HG03432 (cell line): ENCODE results near the gene KCNAB1.
"Not testable (repeated sequence)": the region's sequence is repeated elsewhere in the genome, so short reads cannot be mapped to it uniquely, and the experiment has no call there.

Experiments used
- ATAC-seq: cut with Tn5 transposase; IDR thresholded peaks from one replicate; pipeline ENCODE4 v1.9.1; 2021; ENCODE audit warnings: mild to moderate bottlenecking, moderate library complexity; ENCODE audit not compliant: unreplicated experiment

KCNAB1 gene

DNA sequence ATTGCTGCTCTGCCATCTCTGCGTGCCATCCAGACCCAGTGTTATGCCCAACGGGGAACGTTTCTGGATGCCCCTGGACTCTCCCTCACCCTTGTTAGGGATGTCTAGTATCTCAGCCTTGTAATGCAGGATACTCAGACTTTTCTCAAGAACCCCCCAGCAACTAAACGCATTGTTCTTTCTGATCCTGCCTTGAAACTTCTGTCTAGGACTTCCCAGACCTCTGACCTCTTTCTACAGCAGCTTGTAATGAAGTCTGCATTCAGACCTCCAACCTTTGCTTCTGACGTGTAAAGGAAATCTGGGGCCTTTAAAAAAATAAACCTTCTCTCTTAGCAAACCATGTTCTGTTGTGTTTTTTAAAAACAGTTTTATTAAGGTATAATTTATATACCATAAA lies 139.5 kb downstream of the KCNAB1 start:
- no peak for ATAC-seq

DNA sequence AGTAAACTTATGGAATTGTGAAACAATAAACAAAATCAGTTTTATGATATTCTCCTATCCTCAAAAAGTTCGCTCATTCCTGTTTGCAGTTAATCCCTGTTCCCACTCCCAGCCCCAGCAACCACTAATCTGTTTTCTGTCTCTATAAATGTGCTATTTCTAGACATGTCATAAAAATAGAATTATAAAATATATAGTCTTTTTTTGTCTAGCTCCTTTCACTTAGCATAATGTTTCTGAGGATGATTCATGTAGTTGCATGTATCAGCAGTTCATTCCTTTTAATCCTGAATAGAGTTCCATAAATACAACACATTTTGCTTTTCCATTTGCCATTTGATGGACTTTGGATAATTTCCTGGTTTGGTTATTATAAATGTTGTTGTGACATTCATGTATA lies 140.0 kb downstream of the KCNAB1 start:
- ATAC-seq: no peak

DNA sequence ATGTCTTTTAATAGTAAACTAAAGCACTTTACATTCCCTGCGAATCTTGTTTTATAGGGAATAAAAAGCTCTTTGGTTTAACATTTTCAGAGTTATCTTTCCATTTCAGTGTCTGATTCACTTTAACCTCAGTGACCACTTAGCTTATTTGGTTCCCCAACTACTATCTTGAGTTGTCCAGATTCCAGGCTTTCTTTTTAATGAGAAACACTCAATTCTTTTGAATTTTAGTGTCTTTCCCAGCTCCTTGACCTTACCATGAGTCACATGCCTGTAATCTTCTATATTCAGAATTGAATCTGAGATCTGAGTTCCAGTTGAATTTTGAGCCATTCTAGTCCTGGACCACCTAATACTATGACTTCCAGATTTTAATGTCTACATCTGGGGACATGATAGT lies 144.4 kb downstream of the KCNAB1 start:
- no peak for ATAC-seq

DNA sequence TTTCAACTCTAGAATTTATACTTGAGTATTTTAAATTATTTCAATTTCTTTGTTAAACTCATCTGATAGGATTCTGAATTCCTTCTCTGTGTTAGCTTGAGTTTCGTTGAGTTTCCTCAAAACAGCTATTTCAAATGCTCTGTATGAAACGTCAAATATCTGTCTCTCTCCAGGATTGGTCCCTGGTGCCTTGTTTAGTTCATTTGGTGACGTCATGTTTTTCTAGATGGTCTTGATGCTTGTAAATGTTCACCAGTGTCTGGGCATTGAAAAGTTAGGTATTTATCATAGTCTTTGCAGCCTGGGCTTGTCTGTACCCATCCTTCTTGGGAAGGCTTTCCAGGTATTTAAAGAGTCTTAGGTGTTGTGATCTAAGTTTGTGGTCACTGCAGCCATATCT lies 151.1 kb downstream of the KCNAB1 start:
- no peak for ATAC-seq

DNA sequence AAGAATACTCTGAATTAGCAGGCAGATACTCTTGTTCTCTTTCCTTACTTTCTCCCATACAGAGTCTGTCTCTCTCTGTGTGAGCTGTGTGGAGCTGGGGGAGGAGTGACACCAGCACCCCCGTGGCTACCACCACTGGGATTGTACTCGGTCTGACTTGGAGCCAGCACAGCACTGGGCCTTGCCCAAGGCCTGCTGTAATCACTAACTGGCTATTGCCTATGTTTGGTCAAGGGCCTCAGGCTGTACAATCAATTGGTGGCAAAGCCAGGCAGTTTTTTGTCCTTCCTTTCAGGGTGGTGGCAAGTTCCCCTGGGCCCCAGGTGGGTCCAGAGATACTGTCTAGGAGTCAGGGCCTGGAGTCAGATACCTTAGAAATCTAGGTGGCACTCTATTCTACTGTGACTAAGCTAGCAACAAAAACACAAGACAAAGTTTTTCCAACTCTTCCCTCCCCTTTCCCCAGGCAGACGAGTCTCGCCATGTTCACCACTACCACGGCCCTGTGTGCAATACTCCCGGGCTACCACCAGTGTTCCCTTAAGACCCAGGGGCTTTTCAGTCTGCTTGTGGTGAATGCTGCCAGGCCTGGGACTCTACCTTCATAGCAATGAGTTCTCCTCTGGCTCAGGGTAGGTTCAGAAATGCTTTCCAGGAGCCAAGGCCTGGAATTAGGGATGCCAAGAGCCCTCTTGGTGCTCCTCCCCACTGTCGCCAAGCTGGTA lies 151.8 kb downstream of the KCNAB1 start:
- ATAC-seq: no peak

DNA sequence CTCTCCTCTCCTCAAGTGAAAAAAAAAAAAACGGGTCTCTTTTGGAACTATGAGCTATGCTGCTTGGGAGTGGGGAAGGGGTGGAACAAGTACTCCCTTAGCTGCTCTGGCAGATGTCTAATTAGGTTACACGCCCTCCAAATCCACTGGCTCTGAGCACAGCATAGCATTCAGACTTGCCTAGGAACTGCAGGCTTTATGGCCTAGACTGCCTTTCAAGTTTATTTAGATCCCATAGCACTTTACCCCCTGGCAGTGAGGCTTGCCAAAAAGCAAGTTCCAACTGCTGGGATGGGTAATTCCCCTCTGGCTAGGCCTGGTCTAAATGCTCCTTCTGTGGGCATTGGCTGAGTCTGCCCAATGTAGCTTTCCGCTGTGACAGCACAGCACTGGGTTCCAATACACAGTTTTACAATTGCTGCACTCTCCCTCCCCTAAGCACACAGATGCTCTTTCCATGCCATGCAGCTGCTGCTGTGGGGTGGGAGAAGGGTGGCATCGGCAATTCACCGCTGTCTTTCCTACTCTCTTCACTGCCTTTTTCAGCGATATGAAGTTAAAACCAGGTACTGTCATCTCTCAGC lies 152.8 kb downstream of the KCNAB1 start:
- no peak for ATAC-seq

DNA sequence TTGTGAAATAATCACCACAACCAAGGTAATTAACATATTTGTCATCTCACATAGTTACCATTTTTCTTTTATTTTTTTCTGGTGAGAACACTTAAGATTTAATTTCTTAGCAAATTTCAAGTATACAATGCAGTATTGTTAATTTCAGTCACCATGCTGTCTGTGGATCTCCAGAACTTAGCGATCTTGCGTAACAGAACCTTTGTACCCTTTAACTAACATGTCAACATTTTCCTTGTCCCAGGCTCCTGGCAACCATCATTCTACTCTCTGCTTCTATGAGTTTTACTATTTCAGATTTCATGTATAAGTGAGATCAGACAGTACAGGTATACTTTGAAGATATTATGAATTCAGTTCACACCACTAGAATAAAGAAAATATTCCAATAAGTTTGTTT lies 154.4 kb downstream of the KCNAB1 start:
- ATAC-seq: no peak

DNA sequence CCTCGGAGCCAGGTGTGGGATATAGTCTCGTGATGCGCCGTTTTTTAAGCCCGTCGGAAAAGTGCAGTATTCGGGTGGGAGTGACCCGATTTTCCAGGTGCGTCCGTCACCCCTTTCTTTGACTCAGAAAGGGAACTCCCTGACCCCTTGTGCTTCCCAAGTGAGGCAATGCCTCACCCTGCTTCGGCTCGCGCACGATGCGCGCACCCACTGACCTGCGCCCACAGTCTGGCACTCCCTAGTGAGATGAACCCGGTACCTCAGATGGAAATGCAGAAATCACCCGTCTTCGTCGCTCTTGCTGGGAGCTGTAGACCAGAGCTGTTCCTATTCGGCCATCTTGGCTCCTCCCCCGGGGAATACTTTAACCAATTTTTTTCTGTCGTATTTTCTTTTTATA lies 164.3 kb downstream of the KCNAB1 start:
- ATAC-seq: not testable (repeated sequence)

DNA sequence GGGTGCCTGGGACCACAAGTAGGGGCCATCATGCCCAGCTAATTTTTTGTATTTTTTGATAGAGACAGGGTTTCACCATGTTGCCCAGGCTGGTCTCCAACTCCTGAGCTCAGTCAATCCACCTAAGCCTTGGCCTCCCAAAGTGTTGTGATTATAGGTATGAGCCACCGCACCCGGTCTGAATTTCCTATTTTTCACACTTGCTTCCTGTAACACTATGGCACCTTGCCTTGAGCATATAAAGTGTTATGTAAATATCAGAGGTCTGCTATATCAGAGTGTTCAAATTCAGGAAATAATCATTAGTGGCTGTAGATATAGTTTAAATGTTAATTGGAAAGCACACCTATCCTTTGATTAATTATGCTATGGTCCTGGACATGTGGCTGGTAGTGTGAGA lies 165.2 kb downstream of the KCNAB1 start:
- ATAC-seq: no peak

DNA sequence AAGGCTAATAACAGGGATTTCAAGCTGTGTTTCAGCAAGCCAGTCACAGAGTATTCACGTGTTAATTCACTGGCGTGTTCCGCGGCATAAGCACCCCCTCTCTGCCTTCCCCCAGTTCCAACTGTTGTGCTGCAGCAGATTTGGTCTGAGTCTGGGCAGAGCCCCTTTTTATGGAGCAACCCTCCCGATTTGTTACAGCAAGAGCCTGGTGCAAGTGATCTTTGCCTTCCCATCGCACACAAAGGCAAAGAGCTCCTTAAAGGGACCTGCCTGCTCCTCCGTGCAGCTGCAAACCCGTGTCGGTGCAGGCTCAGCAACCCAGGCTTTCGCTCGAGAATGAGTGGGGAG lies 170.5 kb downstream of the KCNAB1 start:
- ATAC-seq: no peak

DNA sequence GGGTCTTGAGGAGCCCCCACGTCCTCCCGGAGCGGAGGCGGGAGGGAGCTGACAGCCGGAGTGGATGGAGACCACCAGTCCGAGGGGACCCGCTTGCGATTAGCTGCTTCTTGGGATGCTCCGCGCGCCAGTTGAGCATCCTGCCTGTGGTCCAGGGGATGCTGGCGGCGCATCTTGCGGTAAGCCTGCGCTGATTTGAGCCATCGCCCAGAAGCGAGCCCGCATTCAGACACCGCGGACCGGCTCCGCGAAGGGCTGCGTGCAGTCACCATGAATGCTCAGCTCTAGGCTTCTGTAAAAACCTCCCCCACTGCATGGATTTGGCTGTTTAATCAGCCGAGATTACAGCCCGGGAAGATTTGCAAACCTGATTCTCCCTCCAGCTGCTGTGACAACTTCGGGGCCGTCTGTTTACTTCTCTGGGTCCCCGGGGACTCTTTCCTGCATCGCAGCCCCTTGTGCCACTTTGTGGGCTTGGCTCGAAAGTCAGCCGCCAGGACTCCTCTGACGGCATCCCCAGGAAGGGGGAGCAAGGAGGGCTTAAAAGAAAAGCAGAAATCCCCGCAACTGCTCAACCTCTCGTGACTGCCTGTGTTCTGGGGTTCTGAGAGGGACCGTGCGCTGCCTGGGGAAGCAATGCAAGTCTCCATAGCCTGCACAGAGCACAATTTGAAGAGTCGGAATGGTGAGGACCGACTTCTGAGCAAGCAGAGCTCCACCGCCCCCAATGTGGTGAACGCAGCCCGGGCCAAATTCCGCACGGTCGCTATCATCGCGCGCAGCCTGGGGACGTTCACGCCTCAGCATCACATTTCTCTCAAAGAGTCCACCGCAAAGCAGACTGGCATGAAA lies 171.1 kb downstream of the KCNAB1 start:
- peak; percentile 57 for ATAC-seq

DNA sequence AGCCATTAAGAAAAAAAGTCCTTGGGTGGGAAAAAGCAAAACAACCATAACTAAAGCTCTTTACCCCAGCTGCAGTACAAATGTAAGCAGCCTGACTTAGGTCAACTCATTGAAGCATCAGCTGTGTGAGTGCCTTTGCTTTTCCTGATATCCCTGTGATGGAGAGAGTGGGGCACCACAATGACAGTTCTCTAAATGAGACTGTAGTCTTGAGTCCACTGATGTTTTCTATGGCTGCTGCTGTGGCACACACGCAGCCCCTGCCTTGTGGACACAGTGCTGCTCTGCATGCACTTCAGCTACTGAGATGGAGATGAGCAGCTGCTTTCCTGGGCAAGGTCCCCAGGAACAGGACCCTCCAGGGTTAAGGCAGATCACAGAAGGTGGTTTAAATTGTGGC lies 173.2 kb downstream of the KCNAB1 start:
- ATAC-seq: no peak

DNA sequence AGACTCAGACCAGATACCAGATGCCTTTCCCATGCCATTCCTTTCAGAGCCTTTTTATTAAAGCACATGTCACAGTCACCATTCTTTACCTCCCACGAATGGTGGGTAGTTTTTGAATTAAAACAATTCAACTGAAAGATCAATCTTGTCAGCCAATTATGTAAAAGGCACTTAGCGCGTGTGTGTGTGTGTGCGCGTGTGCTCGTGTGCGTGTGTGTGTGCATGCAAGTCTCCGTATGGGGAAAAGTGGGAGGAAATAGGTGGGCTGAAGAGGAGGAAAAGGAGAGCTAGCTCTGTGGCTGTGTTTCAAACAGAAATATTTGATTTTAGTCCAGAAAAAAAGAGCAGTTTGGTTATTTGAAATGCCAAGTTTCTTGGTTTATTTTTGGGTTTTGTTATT lies 177.2 kb downstream of the KCNAB1 start:
- ATAC-seq: no peak

DNA sequence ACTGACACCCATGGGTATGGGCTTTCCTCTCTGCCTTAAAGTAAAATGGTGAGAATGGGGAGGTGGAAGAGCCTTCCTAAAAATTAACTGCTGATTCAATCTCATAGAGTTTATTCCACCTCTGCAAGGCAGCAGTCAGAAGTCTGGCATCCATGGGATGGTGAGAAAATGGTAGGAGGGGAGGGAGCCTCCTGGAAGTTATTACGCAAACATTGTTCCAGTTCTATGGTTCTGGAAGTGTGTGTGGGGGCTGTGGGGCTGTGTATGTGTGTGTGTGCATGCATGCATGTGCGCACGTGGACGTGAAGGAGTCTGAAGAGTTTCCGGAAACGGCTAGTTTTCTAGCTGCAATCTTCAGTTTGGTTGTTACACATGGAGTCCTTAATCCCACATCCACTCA lies 177.6 kb downstream of the KCNAB1 start:
- ATAC-seq: no peak

DNA sequence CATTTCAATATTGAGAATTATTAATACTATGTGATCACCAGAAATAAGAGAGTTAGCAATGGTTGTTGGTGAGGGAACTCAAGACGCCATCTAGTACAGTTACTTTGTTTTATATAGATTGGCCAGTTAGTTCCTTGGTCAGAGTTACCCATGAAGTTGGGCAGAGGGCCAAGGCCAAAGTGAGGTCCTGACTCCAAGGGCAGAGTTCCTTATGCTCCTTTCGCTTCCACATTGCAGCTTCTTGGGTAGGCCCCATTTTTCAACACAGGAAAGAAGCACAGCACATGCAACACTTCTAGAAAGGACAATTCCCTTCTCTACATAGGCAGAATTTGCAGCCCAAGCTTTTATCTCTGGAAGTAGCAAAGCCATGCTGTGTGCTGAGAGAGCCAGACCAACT lies 178.6 kb downstream of the KCNAB1 start:
- ATAC-seq: no peak

DNA sequence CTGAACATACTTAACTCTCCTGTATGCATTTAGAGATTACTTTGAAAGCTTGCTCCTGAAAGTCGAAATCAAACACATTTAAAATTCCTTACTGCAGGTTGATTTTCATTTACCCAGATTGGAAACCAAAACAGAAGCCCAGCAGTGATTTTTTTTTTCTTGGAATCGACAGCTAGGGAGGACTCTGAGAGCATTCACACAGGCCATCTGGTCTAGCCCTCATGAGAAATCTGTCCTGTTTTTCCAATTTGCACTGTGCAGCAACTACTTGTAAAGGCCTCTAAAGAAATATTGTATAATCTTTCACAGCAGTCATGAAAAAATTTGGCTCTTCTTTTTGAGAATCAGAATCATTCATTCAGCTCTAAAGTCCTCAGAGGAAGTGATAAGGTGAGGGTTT lies 179.2 kb downstream of the KCNAB1 start:
- no peak for ATAC-seq

DNA sequence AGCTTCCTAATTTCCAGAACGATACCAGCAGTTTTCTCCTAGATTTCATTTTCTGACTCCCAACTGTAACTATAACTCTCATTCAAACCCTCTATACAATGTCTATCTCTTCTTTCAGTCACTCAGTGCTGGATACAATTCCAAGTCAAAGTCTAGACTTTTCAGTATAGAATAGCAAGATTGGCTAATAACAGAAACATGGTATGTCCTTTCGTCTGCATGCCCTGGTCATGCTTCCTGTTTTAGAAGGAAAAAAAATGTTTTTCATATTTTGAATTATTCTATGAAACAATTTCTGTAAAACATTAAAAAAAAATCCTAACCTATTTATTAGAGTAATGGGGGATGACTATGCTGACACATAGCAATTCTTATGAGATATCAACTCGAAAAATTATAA lies 180.0 kb downstream of the KCNAB1 start:
- ATAC-seq: no peak

DNA sequence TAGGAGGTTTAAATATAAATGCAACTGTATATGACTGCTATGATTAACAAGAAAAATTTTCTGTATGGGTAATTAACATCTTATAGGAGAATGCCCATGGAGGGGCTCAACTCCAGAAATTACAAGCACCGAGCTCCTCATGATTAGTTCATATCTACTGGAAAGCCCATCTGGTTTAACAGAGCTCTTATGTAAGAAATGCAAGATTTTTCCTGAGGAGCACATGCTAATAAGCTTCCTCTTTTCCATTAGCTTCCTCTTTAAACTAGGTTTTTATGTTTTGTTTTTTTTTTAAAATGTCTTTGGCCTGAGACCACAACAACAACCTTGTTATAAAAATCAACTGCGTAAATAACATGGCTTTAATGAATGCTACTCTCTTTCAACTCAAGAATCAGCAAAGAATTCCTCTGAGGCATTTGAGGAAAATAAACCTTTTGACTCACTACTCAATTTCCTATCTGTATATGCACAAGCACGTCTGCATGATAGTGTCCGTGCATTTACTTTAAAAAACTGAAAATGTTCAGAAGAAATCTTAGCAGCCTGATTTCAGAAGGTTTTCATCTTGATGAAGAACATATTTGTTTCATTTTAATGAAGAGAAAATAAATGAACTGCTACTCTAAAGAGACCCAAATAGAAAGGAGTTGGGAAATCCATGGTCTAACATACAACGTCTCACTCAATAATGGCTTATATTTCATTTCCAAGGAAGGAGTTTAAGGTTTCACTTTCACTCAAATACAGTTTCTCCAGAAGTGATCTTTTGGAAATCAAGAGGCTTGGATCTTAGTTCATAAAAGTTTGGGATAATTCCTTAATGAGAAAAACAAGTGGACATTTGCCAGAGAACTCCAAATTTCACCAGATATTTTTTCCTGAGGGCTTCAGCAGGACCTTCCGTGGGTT lies 180.8 kb downstream of the KCNAB1 start:
- ATAC-seq: no peak

DNA sequence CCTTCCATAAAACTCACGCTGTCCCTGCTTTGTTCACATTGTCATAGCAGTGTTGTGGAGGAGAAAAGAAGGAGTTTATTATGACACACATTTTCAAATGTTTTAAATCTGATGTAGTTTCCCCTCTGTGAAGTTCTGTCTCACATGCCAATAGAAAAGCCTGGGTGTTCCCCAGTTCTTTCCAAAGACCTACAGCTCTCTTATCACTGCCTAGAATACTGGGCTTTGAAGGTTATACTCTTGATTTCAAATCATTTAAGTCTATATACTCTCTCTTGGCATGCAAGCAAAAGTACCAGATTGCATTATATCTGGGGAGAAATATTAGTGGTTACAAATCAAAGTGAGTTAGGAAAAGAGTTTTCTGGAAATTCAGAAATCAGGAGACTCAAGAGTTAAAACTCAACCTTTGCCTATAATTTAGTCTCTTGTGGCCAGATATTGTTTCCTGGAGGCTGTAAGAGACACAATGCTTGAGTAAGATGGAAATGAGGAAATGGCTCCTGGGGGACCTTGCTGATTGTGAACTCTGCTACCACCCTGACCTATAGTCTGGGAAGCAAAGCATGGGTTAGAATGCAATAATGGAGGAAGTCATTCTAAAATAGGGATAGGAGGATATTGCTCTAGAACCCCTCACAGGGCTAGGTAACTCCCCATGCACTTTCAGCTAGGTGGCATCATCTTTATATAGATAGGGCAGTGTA lies 182.8 kb downstream of the KCNAB1 start:
- no peak for ATAC-seq

DNA sequence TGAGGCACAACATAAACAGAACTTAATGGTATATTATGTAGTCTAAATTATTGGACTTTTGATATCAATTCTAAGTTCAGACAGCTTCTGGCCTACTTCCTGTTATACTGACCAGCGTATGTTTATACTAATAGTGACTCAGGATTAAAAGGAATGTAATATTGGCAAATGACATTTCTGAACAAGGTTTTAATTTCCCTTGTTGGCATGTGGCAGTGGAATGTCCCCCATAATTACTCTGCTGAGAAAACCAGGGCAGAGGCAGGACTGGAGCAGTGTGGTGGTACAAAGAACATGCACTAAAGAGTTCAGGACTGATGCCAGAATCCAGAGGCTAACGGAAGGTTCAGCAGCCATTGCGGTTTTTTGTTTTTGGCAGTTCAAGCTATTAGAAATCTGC lies 184.0 kb downstream of the KCNAB1 start:
- ATAC-seq: no peak

DNA sequence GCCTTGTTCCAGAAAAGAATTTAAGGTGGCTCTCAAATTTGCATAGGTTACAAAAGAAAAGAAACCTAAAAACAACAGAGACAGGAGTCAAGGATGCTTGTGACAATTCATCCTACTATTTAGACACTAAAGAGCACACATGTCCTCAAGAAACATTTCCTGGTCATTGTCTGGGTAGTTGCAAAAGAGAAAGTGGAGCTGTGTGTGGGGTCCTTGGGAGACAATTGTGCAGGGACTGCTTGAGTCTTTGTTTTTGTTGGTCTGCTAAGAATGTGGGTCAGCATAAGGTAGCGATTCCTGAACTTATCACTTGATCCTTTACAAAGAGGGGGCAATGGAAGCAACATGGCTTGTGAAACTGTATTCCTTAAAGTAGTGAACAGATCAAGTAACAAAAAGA lies 185.3 kb downstream of the KCNAB1 start:
- ATAC-seq: no peak
